Limb (tissue), 2 donors: ENCODE measurements around the gene DDX20.
A peak's percentile ranks its signal among the peaks of the same experiment; 100 is the strongest.
"Not testable (repeated sequence)": the region's sequence is repeated elsewhere in the genome, so short reads cannot be mapped to it uniquely, and the experiment has no call there.

ENCODE experiments used
- DNase-seq, 2 donors: peaks; one replicate each; pipeline ENCODE4 v3.0.0-alpha.2; 2016; ENCODE audit errors: extremely low spot score in 2 of 2

Gene DDX20

GRCh38 chr1:111733183-111733991 lies 22.3 kb upstream of the DDX20 start:
- DNase-seq = peak in 1 of 2 donors; percentile 73

DNA sequence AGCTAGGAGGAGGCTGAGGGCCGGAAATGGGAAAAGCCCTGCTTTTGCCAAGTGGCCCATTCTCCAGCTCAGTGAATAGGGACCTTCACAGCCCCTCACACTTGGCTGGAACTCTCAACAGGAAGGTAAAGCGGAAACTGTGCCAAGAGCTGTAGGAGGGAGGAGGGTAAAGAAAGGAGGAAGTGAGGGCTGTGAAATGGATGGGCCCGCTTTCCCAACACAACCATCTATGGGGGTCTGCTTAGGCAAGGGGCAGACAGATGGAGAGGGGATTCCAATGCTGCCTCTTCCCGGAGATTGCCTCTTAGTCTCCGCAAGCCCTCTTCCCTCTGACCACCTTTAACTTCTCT lies 21.7 kb upstream of the DDX20 start:
- no peak for DNase-seq

GRCh38 chr1:111734426-111734825 lies 21.3 kb upstream of the DDX20 start:
- DNase-seq = no peak

GRCh38 chr1:111734856-111735255 lies 20.8 kb upstream of the DDX20 start:
- no peak for DNase-seq

GRCh38 chr1:111735321-111735720 lies 20.4 kb upstream of the DDX20 start:
- no peak for DNase-seq

DNA sequence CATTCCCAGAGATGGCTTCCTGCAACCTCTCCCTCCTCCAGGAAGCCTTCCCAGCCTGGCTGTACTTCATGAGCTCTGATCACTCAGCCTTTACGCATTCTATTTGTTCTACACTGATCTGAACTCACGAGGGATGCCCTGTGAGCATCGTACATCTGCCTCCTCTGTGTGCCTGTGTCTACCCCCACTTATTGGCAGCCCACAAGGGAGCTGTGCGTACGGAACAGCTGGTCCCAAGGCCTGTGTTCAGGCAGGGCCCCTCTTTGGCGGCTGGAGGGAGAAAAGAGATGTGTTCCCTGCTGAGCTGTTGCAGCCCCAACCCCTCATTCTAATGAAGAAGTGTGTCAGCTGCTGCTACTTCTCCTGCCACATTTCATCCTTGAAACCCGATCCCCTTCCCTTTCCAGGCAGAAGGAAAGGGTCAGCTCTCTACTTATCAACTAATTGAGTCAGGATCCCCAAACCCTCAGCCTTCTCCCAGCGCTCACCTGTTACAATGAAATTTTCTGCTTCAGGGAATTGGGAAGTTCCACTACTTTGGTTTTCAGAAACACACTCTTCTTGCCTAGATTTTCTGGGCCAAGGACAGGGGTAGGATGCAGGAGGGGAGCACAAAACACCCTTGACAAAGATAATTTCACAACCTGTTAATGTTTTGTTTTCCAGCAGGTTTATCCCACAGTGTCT lies 19.7 kb upstream of the DDX20 start:
- peak in 1 of 2 donors; percentile 59 for DNase-seq

DNA sequence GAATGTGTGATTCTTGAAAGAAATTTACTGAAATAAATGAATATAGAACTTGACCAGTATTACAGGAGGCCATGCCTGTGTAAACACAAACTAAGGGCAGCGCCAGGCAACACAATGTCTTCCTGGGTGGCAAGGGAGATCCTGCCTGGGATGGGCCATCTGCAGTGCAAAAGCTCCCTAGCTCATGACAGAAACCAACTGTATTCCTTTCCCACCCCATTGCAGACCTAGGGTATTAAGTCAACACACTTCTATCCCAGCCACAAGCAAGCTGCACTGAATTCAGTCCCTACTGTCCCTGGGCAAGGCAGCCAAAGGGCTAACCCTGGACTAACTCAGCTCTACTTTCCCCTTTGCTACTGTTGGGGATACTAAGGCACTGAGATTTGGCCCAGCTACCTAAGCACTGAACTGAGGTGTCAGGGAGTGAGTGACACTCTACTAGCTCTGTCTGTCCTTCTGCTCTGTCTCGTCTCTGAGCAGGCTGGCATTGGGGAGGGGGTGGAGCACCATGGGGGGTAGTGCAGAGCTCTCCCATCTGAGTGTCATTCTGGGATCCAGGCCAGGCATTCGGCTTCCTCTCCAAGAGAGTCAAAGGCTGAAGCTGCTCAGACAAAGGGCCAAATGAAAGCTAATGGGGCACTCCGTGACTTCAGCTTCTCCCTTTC lies 19.0 kb upstream of the DDX20 start:
- peak in 1 of 2 donors; percentile 62 for DNase-seq

GRCh38 chr1:111737216-111738132 lies 18.2 kb upstream of the DDX20 start:
- no peak for DNase-seq

DNA sequence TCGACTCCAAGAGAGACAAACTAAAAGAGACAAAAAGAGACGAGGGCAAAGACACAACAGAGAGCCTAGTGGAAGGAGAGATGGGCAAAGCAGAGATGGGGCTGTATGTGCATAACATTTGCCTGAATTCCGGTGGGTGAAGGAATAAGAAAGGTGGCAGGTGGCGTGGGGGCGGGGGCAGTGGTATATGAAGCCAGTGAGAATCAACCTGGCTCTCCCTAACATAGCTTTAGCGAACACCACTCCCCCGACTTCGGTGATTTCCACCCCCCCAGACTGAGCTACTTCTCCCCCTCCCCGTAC lies 17.6 kb upstream of the DDX20 start:
- no peak for DNase-seq

GRCh38 chr1:111738436-111739193 lies 17.1 kb upstream of the DDX20 start:
- DNase-seq = peak; percentile 87 to 89

DNA sequence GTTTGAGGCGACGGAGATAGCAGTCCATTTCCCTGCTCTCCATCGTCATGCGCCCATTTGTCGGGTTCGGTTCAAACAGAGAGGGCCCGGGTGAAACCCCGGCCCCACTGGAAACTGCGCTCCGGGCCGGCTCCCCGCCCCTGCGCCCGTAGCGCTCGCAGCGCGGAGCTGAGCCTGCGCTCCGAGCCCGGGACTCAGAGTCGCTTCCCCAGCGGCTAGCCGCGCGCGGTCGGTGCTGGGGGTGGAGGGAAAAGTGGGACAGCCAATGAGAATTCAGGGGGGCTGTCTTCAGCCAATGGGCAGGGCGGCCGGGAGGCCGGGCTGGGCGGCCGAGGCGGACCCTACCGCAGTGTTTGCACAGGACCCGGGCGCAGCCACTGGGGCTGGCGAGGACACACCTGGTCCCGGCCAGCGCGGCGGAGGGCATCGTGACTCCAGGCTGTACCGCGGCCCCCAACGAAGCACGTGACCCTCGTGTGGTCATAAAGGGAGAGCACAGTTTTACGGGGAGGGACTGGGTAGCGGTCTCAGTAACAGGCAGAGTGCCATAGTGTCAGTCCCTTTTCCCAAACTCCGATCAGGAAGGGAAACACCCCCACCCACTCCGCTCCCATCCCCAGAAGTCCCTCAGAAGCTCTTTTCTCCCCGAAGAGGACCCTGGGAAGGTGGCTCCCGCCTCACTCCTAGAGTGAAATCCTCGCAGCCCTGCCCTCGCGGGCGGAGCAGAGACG lies 16.3 kb upstream of the DDX20 start, which contains the start of gene INKA2:
Gene INKA2 (minus strand): TSS at position 202 of the 731 bp plus-strand sequence. CDS start 153 bp downstream, at position 49.
- peak; percentile 80 to 90 for DNase-seq

DNA sequence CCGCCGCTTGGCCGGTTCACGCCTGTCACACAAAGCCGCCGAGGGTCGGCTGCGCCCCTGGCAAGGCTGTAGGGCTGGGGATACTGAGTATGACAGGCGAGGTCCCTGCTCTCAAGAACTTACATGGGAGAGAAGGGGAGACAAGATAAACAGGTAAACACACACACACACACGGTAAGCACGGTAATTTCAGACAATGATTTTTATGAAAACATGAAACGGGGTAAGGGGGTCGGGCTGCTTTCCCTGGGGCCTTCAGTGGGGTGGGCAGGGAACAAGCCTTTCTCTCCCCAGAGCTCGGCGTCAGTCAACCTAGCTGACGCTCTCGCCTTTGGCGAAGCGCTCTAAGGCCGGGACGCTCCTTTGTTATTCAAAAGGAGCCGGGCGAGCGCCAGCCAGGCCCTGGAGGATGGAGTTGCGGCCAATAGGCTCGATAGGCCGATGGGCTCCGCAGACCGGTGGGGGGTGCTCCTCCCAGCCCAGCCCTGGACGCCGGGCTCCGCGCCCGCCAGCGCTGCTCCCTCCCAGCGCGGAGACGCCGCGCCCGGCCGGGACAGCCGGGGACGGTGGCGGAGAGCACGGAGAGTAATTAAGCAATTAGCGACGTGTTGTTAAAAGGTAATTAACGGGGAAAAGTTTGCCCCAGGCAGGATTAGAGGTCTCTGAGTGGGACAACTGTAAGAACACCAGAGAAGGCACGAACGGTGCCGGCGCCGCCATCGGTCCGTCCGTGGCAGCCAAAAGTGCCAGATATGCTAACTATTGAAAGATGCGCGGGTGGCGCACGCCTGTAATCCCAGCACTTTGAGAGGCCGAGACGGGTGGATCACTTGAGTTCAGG lies 15.6 kb upstream of the DDX20 start:
- peak in 1 of 2 donors; percentile 78 for DNase-seq

GRCh38 chr1:111742292-111742691 lies 13.4 kb upstream of the DDX20 start:
- DNase-seq = not testable (repeated sequence)

- DNase-seq = no peak
Measured at GRCh38 chr1:111742938-111743549, 12.7 kb upstream of the DDX20 start.

DNA sequence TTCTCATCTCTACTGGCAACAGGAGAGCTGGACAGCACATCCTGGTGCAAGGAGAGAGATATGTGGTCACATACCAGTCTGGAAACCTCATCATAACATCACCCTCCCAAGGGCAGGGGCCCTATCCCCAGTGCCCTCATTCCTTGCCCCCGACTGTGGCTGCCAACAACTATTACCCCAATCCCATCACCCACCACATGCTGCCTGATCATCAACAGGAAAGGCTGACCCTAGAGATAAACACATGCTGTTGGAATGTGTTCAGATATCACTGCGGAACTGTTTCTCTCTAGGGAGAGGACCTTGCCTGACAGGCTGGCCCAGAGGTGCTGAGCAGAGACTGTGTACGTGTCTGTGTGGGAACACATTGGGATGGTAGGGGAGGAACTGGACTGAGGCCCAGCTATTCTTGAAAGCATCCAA lies 12.0 kb upstream of the DDX20 start:
- DNase-seq = no peak

DNA sequence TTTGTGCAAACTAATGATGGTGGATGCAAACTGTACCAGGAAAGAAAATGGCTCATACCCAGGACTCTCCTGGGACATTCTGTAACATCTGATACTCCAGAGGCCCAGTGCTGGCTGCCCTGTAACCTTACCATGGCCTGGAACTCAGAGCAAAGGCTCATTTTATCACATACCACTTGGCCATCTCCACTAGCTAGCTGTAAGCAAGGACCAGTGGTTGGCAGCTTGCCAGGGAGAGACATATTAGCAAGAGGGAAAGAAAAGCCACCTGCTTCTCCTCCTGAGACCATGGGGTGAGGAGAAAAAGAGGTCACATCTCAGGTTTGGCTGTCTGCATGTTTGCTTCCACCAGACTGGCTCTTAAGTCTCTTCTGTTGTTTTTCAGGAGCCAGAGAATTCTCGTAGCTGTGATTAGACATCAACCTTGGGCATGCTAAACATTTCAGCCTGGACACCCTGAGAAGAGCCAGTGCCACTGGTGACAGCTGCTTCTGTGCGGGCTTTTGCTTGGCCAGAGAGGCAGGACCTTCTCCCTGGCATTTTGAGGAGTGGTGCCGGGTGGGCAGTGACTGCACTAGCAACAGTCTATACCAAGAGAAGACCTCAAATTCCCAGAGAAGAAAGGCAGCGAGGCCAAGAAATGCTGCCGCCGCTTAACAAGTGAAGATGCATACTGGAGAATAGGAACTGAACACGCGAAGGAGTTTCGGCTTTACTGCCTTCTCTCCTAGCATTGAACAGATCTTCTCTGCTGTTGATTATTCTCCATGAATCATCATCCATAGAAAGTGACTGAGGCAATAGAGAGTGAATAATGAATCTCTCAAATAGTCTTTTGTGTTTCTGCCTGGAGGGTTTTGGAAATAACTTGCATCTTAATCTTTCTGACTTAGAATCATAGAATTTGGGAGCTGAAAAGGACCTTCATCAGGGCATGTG lies 9.8 kb upstream of the DDX20 start:
- DNase-seq = no peak

- DNase-seq = no peak
Measured at GRCh38 chr1:111746614-111746999, 9.1 kb upstream of the DDX20 start.
